ENCODE measurements around the gene LSAMP. TPM values are rescaled to one million over a fixed set of nuclear protein-coding genes. Genes with fewer than 3 reads are reported as not detected.

LSAMP gene
- total and polyA plus RNA-seq, 2 of the 4 experiments (the other 2 are of a cell fraction), result 7.9 to 8.0 TPM

DNA sequence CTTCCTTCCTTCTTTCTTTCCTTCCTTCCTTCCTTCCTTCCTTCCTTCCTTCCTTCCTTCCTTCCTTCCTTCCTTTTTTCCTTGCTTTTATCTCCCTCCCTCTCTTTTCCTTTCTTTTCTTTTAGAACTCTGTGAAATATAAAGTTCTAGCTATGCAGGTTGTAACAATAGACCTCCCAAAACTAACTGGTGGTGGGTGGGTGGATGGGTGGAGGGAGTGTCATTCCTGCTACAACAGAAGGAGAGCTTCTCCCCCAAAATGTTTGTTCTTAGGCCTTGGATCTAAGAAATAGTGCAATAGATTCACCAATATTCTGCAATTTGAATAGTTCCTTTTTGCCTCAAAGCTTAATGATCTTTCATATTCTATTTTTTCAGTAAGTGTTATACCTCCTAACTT lies 606.0 kb downstream of the LSAMP start:
- H3K79me1 ChIP-seq (ENCODE audit: low read depth in 1 of 2, low read length in 2 of 2), result no peaks in the 10 kb centered on the region
- no peak overlapping the region for H3K56ac ChIP-seq (ENCODE audit: extremely low read depth, insufficient read depth, low read length)
- no peak overlapping the region for H3K4ac ChIP-seq (ENCODE audit: low read depth, low read length)
- TF ChIP-seq MAZ (IDR thresholded peaks at IDR 0.05; ENCODE audit: borderline replicate concordance, low read depth, low read length) (no peak), CEBPB (IDR thresholded peaks at IDR 0.05; ENCODE audit: low read depth, low read length) (no peak), RCOR1 (IDR thresholded peaks at IDR 0.05; ENCODE audit: insufficient replicate concordance, low read length) (no peak), RAD21 (IDR thresholded peaks at IDR 0.05; ENCODE audit: low read length) (no peak), POLR2A (IDR thresholded peaks at IDR 0.05; ENCODE audit: low read depth, low read length) (no peak), RFX5 (IDR thresholded peaks at IDR 0.05; ENCODE audit: low read depth, low read length) (no peak), NFE2L2 (IDR thresholded peaks at IDR 0.05; ENCODE audit: low read depth, low read length) (no peak)
- TF ChIP-seq, protein P1, sequence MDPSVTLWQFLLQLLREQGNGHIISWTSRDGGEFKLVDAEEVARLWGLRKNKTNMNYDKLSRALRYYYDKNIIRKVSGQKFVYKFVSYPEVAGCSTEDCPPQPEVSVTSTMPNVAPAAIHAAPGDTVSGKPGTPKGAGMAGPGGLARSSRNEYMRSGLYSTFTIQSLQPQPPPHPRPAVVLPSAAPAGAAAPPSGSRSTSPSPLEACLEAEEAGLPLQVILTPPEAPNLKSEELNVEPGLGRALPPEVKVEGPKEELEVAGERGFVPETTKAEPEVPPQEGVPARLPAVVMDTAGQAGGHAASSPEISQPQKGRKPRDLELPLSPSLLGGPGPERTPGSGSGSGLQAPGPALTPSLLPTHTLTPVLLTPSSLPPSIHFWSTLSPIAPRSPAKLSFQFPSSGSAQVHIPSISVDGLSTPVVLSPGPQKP (IDR thresholded peaks at IDR 0.05; ENCODE audit: borderline replicate concordance, low read depth, low read length), result no peak
- TF ChIP-seq, protein P2, sequence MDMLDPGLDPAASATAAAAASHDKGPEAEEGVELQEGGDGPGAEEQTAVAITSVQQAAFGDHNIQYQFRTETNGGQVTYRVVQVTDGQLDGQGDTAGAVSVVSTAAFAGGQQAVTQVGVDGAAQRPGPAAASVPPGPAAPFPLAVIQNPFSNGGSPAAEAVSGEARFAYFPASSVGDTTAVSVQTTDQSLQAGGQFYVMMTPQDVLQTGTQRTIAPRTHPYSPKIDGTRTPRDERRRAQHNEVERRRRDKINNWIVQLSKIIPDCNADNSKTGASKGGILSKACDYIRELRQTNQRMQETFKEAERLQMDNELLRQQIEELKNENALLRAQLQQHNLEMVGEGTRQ (IDR thresholded peaks at IDR 0.05; ENCODE audit: low read depth, low read length), result no peak
- no peak overlapping the region for H3K14ac ChIP-seq (replicated peaks; ENCODE audit: low read depth, low read length)
- no peak overlapping the region for H4K5ac ChIP-seq (ENCODE audit: low read depth, low read length)
- DNase-seq (no peak), ATAC-seq (ENCODE audit: low read depth) (no peak)
- H3K4me1 ChIP-seq (ENCODE audit: control insufficient read depth, insufficient read depth, low read length), result no peaks in the 10 kb centered on the region
- no peak overlapping the region for H3K9ac ChIP-seq (ENCODE audit: low read depth, low read length)
- H3K9me3 ChIP-seq (ENCODE audit: control insufficient read depth, insufficient read depth, low read length), result no peaks in the 10 kb centered on the region
- ChIA-PET POLR2A (ENCODE audit: unreplicated experiment) (no interaction called here), CTCF (no interaction called here)
- H2BK5ac ChIP-seq (ENCODE audit: low read depth, low read length, poor library complexity, severe bottlenecking), result no peak overlapping the region
- H3K36me3 ChIP-seq (ENCODE audit: control insufficient read depth, insufficient read depth, low read length), result peaks cover 1% of the 10 kb centered on the region; the same call in 1 of the 2 replicates
- BruUV-seq (replicated peaks), result no TSS peak
- no peak overlapping the region for H3K23ac ChIP-seq (ENCODE audit: low read depth, low read length)
- H2AK9ac ChIP-seq (replicated peaks; ENCODE audit: low read depth, low read length, poor library complexity), result no peak overlapping the region
- H2AK5ac ChIP-seq (ENCODE audit: low read depth, low read length), result no peak overlapping the region
- H4K20me1 ChIP-seq (ENCODE audit: insufficient read depth, low read length), result no peaks in the 10 kb centered on the region
- H2AFZ ChIP-seq (replicated peaks; ENCODE audit: low read length, poor library complexity), result no peak overlapping the region
- no peak overlapping the region for H2BK20ac ChIP-seq (ENCODE audit: low read depth, low read length)
- H3K4me3 ChIP-seq (ENCODE audit: insufficient read depth, low read depth, low read length), result no peak overlapping the region
- no peak overlapping the region for H2BK120ac ChIP-seq (ENCODE audit: low read depth, low read length)
- no peak overlapping the region for H4K8ac ChIP-seq (ENCODE audit: low read depth in 2 of 2, low read length in 2 of 2)
- H3K4me2 ChIP-seq (ENCODE audit: low read depth, low read length), result no peak overlapping the region
- H3K18ac ChIP-seq (ENCODE audit: low read depth, low read length), result no peak overlapping the region
- no peaks in the 10 kb centered on the region for H3K27me3 ChIP-seq (ENCODE audit: control insufficient read depth, insufficient read depth, low read length)
- in situ Hi-C loops (cut with MboI; ENCODE audit: low sequenced_read_pairs), result no loop called here
- H3K9me1 ChIP-seq (ENCODE audit: insufficient read depth, low read length), result peaks cover 4% of the 10 kb centered on the region; the same call in 1 of the 2 replicates
- H2BK15ac ChIP-seq (ENCODE audit: low read depth, low read length), result no peak overlapping the region
- intact Hi-C loops (cut with micrococcal nuclease), result no loop called here
- no peak overlapping the region for H4K91ac ChIP-seq (ENCODE audit: insufficient read depth, low read depth, low read length)
- dilution Hi-C loops (cut with HindIII; ENCODE audit: low sequenced_read_pairs, unreplicated experiment), result no loop called here
- H3K27ac ChIP-seq (ENCODE audit: insufficient read depth, low read length), result no peak overlapping the region
